HG02970 (cell line): ENCODE results near the gene LIX1L.

Source experiments
- ATAC-seq: cut with Tn5 transposase; IDR thresholded peaks from one replicate; pipeline ENCODE4 v1.9.1; 2021; ENCODE audit warnings: mild to moderate bottlenecking, moderate library complexity, moderate number of reproducible peaks; ENCODE audit not compliant: unreplicated experiment, low FRiP score

Gene LIX1L

DNA sequence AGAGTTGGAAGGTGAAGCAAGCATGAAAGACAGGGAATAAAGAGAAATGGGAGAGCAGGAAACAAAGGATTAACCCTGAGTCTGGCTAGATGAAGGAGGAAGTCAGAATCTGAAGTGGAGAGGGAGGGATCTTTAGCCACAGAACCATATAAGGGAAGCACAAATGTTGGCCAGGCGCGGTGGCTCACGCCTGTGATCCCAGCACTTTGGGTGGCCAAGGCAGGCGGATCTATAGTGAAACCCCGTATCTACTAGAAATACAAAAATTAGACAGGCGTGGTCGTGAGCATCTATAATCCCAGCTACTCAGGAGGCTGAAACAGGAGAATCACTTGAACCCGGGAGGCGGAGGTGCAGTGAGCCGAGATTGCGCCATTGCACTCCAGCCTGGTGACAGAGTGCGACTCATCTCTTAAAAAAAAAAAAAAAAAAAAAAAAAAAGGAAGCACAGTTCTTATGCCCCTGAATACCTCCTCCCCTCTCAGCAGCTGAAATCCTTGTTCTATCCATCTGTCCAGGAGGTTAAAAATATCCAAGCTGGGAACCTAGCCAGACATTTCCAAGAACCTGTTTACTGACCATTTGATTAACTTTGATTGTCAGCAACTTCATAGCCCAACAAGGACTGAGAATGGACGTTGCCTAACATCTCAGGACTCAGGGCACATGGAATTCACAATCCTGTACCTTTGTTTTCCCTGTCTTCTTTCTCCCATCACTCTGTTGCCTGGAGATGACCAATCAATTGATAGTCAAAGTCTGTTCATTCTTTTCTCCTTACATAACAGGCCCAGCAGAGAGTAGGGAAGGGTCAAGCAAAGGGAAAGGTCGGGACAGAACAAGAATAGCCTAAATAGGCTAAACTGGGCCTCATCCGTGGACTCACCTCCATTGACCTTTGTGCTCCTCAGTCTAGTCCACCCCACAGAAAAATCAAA, 28.0 kb upstream of the LIX1L start:
- ATAC-seq, result no peak

- ATAC-seq, result no peak
These were observed 27.3 kb upstream of the LIX1L start for GRCh38 chr1:145985129-145985501.

DNA sequence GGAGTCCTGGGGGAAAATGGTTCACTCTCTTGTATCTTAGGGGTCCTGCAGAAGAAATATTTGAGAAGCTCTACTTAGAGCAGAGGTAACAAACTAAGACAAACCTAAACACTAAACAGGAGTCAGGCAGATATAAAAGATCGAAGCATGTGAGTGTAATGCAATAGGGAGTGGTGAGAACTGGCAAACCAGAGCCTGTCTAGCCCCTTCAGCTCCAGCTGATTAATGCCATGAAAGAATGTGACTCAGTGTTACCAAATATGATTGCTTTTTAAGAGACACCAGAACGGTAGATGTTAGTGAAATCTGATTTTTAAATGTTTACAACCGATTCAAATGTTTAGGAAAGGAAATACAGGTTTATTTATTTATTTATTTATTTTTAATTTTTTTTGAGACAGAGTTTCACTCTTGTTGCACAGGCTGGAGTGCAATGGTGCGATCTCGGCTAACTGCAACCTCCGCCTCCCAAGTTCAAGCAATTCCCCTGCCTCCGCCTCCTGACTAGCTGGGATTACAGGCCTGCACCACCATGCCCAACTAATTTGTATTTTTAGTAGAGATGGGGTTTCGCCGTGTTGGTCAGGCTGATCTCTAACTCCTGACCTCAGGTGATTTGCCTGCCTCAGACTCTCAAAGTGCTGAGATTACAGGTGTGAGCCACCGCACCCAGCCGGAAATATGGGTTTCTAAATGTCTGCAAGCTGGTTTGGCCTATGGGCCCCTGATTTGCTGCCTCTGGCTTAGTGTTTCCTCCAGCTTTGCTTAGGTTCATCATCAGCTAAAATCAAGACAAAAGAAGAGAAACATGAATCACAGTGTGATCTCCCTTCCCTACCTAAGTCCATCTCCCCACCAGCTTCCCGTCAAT, 26.4 kb upstream of the LIX1L start:
- ATAC-seq, result no peak

GRCh38 chr1:145983206-145983675, 25.4 kb upstream of the LIX1L start:
- ATAC-seq, result no peak

GRCh38 chr1:145982010-145982723, 24.4 kb upstream of the LIX1L start:
- ATAC-seq, result no peak

- ATAC-seq, result no peak
These were observed 22.7 kb upstream of the LIX1L start for GRCh38 chr1:145980457-145980994.

- no peak for ATAC-seq
These were observed 22.1 kb upstream of the LIX1L start for GRCh38 chr1:145979746-145980456.

- peak; percentile 70 for ATAC-seq
These were observed 21.3 kb upstream of the LIX1L start for GRCh38 chr1:145978854-145979745.

GRCh38 chr1:145978471-145978853, 20.6 kb upstream of the LIX1L start:
- no peak for ATAC-seq

DNA sequence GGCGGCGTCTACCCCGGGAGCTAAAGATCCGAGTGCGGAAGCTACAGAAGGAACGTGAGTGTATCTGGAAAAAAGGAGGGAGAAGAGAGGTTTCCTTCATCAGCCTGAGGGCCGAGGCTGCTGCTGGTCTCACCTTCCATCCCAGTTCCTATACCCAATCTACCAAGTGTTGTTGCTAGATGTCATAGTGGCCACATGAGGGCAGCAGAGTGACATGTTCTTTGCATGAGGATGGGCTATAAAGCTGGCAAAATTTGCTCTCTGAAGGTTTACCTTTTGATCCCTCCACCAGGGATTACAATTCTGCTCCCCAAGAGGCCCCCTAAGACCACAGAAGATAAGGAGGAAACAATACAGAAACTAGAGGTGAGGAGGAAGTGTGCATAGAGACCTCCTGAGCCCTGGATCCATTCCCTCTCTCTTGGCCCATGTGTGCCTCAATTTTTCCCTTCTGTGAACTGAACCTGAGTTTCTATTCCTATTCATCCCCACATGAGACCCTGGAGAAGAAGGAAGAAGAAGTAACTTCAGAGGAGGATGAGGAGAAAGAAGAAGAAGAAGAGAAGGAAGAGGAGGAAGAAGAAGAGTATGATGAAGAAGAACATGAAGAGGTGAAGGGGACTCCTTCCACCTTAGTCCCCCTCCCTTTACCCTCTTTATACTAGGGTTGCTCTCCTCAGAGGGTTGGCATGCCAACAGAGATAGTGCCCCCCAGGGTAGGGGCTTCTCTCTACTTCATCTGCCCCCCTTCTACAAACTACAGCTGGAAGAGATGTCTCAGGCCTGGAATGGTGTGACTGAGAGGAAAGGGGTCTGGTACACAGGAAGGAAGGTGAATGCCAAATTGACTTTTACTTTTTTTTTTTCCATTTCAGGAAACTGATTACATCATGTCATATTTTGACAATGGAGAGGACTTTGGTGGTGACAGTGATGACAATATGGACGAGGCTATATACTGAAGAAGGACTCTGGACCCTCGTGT, 20.0 kb upstream of the LIX1L start:
- ATAC-seq, result no peak

DNA sequence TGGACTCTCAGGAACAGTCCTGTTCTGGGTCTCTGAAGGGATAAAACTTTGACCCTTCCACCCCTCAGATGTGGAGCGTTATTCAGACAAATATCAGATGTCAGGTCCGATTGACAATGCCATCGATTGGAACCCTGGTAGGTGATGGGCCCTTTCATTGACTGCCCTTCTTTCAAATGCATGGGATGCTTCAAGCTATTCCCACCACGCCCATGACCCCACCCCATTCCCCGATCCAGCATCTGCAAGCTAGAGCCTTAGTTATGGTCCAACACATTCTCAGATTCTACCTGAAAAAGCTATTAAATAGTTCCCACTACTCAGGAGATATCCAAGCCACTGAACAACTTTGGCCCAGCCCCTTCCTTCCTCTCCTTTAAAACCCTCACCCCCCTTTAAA, 19.2 kb upstream of the LIX1L start:
- ATAC-seq, result no peak

DNA sequence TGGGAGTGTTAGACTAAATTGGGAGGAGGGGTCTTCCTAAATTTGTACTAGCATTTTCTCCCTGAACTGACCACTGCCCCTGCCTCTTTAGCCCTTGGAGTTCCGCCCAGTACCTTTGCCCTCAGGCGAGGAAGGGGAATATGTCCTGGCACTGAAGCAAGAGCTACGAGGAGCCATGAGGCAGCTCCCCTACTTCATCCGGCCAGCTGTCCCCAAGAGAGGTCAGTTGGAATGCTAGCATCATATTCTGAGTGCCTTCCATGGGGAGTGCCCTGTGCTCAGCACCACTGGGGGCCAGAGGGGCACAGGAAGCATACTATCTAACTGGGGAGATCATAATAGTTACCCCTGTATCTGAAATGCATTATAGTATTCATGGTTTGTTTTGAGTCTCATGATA, 17.4 kb upstream of the LIX1L start:
- ATAC-seq, result no peak

GRCh38 chr1:145974721-145975120, 16.9 kb upstream of the LIX1L start:
- no peak for ATAC-seq

- ATAC-seq, result no peak
These were observed 14.8 kb upstream of the LIX1L start for GRCh38 chr1:145972580-145972979.

- ATAC-seq, result no peak
These were observed 9.5 kb upstream of the LIX1L start for GRCh38 chr1:145967288-145967687.

- ATAC-seq, result no peak
These were observed 7.4 kb upstream of the LIX1L start for GRCh38 chr1:145965119-145965744.
